Ishikawa (cell line): Measurements from ENCODE around the gene NTN1.

Experiments used
- CEBPB ChIP-seq: IDR thresholded peaks from 2 replicates; pipeline ENCODE4 v1.6.1; 2012
- CREB1 ChIP-seq: IDR thresholded peaks from 2 replicates; pipeline ENCODE4 v1.6.1; 2012; ENCODE audit warnings: low read depth
- EP300 ChIP-seq: IDR thresholded peaks from 2 replicates; pipeline ENCODE4 v1.6.1; 2012; ENCODE audit warnings: borderline replicate concordance
- RAD21 ChIP-seq: IDR thresholded peaks from 2 replicates; pipeline ENCODE4 v1.6.1; 2012; ENCODE audit warnings: low read depth
- REST ChIP-seq: IDR thresholded peaks from 2 replicates; pipeline ENCODE4 v1.6.1; 2012; ENCODE audit warnings: low read depth, mild to moderate bottlenecking
- TCF12 ChIP-seq: IDR thresholded peaks from 2 replicates; pipeline ENCODE4 v1.6.1; 2012; ENCODE audit warnings: low read depth
- TEAD4 ChIP-seq: IDR thresholded peaks from 2 replicates; pipeline ENCODE4 v1.6.1; 2012
- TF ChIP-seq, protein P1 (sequence below): IDR thresholded peaks from 2 replicates; pipeline ENCODE4 v1.6.1; 2012
- TF ChIP-seq, protein P2 (sequence below): IDR thresholded peaks from 2 replicates; pipeline ENCODE4 v1.6.1; 2012

DNA sequence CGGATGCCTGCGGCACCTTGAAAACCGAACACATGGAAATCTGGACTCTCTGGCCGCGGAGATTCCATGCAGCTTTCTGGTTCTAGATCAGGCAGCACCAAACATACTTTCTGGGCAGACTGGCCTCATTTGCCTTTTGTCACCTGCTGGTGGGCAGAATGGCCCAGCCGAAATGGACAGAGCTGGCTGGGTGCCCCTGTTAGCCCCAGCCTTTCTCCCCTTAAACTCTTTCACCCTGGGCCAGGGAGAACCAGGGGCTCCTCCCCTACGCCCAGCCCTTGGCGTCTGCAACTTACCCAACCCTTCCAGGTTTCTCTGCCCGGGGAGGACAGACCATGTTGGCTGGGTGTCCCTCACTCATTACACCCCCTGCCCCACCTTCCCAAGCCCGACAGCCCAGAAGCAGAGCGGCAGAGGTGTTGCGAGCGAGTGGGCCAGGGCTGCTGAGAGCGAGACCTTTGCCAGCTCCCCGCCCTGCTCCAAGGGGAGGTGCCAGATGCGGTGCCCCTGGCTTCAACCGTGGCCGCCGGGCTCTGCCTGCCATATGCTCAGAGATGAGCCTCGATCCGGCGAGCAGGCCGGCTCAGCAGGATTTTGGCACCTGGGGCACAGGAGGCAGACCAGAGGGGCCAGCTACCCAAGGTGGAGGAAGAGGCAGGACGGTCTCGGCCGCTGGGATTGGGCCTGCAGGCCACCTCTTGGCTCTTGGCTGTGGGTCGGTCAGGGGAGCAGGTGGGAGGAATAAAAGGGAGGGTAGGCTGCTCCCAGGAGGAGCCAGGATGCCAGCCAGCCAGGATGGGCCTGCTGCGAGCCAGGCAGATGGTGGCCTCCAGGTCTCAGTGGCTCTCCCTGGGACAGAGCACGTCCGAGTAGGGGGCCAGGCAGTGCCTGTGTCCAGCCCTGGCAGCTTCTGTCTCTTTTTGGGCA, 191.3 kb downstream of the NTN1 start:
- TF ChIP-seq CREB1: no peak
- no peak for TF ChIP-seq RAD21
- TF ChIP-seq CEBPB: no peak
- TF ChIP-seq, protein P1, sequence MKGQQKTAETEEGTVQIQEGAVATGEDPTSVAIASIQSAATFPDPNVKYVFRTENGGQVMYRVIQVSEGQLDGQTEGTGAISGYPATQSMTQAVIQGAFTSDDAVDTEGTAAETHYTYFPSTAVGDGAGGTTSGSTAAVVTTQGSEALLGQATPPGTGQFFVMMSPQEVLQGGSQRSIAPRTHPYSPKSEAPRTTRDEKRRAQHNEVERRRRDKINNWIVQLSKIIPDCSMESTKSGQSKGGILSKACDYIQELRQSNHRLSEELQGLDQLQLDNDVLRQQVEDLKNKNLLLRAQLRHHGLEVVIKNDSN: no peak
- TF ChIP-seq REST: no peak
- no peak for TF ChIP-seq EP300
- TF ChIP-seq, protein P2, sequence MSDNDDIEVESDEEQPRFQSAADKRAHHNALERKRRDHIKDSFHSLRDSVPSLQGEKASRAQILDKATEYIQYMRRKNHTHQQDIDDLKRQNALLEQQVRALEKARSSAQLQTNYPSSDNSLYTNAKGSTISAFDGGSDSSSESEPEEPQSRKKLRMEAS: no peak
- no peak for TF ChIP-seq TEAD4
- TF ChIP-seq TCF12: no peak
